HFF-Myc (cell line): ENCODE results near the gene TLE5.

Source experiments
- DNase-seq: peaks from one replicate; pipeline ENCODE4 v3.0.0-alpha.2; 2011; ENCODE audit warnings: low read depth; ENCODE audit errors: extremely low read depth
- H3K4me3 ChIP-seq: replicated peaks from 2 replicates; pipeline ENCODE4 v1.5.1; 2011; ENCODE audit warnings: low read depth, mild to moderate bottlenecking, control low read depth, low read length
- CTCF ChIP-seq: IDR thresholded peaks from 2 replicates; pipeline ENCODE4 v1.5.1; 2012; ENCODE audit warnings: mild to moderate bottlenecking, low read depth, low read length, control low read depth; ENCODE audit errors: missing control alignments

Gene TLE5

GRCh38 chr19:3024509-3024869 lies 37.8 kb downstream of the TLE5 start:
- no peak for DNase-seq
- no peak overlapping the region for H3K4me3 ChIP-seq
- TF ChIP-seq CTCF, result no peak

GRCh38 chr19:3020321-3020960 lies 41.9 kb downstream of the TLE5 start:
- DNase-seq, result no peak
- TF ChIP-seq CTCF, result no peak
- no peak overlapping the region for H3K4me3 ChIP-seq

GRCh38 chr19:3019211-3019854 lies 43.0 kb downstream of the TLE5 start:
- TF ChIP-seq CTCF, result no peak
- no peak for DNase-seq
- H3K4me3 ChIP-seq, result no peak overlapping the region

- DNase-seq, result no peak
Measured at GRCh38 chr19:3017923-3018322, 44.4 kb downstream of the TLE5 start.

GRCh38 chr19:3015126-3016057 lies 46.9 kb downstream of the TLE5 start:
- TF ChIP-seq CTCF, result no peak
- H3K4me3 ChIP-seq, result no peak overlapping the region
- DNase-seq, result no peak

More at GRCh38 chr19:3017923-3018322, 44.4 kb downstream of the TLE5 start:
- H3K4me3 ChIP-seq, result no peak overlapping the region
- TF ChIP-seq CTCF, result no peak

- no peak for TF ChIP-seq CTCF
- H3K4me3 ChIP-seq, result no peak overlapping the region
- DNase-seq, result no peak
Measured at GRCh38 chr19:3014135-3014534, 48.2 kb downstream of the TLE5 start.
